Trophoblast cell (in vitro differentiated cells and primary cell): ENCODE measurements around the gene ZFYVE1.
"Not testable (repeated sequence)": the region's sequence is repeated elsewhere in the genome, so short reads cannot be mapped to it uniquely, and the experiment has no call there.

Experiments
- DNase-seq, 2 donors: peaks; one replicate each; pipeline ENCODE4 v3.0.0-alpha.2; 2016
- H2AFZ ChIP-seq: 2 replicates; pipeline ENCODE4 v1.6.1; 2013; ENCODE audit warnings: low read length, moderate library complexity, mild to moderate bottlenecking; ENCODE audit not compliant: insufficient read depth, poor library complexity
- H2AK5ac ChIP-seq: 2 replicates; pipeline ENCODE4 v1.6.1; 2013; ENCODE audit warnings: mild to moderate bottlenecking, low read length
- H2BK120ac ChIP-seq: 2 replicates; pipeline ENCODE4 v1.6.1; 2013; ENCODE audit warnings: low read length, mild to moderate bottlenecking, moderate library complexity; ENCODE audit not compliant: insufficient read depth, poor library complexity
- H2BK12ac ChIP-seq: 2 replicates; pipeline ENCODE4 v1.6.1; 2013; ENCODE audit warnings: mild to moderate bottlenecking, low read length, moderate library complexity
- H2BK5ac ChIP-seq: 2 replicates; pipeline ENCODE4 v1.6.1; 2013; ENCODE audit warnings: low read length, low read depth, moderate library complexity, mild to moderate bottlenecking; ENCODE audit not compliant: poor library complexity
- H3K14ac ChIP-seq: 2 replicates; pipeline ENCODE4 v1.6.1; 2013; ENCODE audit warnings: mild to moderate bottlenecking, low read length
- H3K18ac ChIP-seq: 2 replicates; pipeline ENCODE4 v1.6.1; 2013; ENCODE audit warnings: mild to moderate bottlenecking, low read length
- H3K23ac ChIP-seq: 2 replicates; pipeline ENCODE4 v1.6.1; 2013; ENCODE audit warnings: low read length
- H3K27ac ChIP-seq: 2 replicates; pipeline ENCODE4 v1.5.1; 2013; ENCODE audit warnings: low read depth, mild to moderate bottlenecking, inconsistent platforms, low read length, moderate library complexity
- H3K27me3 ChIP-seq: 2 replicates; pipeline ENCODE4 v1.6.1; 2013; ENCODE audit warnings: inconsistent platforms, mild to moderate bottlenecking, low read length, moderate library complexity; ENCODE audit not compliant: insufficient read depth
- H3K36me3 ChIP-seq, 2 experiments: 1 replicate in 1 of 2; 2 replicates in 1 of 2; pipeline ENCODE4 v1.6.1; 2013; ENCODE audit warnings: low read length in 2 of 2, mild to moderate bottlenecking in 2 of 2, moderate library complexity in 1 of 2; ENCODE audit not compliant: insufficient read depth in 2 of 2, control insufficient read depth in 1 of 2
- H3K4ac ChIP-seq: 2 replicates; pipeline ENCODE4 v1.6.1; 2013; ENCODE audit warnings: low read depth, mild to moderate bottlenecking, low read length, moderate library complexity
- H3K4me1 ChIP-seq, 2 experiments: 1 replicate in 1 of 2; 2 replicates in 1 of 2; pipeline ENCODE4 v1.6.1; 2013; ENCODE audit warnings: low read length in 2 of 2, mild to moderate bottlenecking in 2 of 2, moderate library complexity in 1 of 2; ENCODE audit not compliant: insufficient read depth in 2 of 2, control insufficient read depth in 1 of 2
- H3K4me2 ChIP-seq: 2 replicates; pipeline ENCODE4 v1.6.1; 2013; ENCODE audit warnings: inconsistent platforms, mild to moderate bottlenecking, low read length, moderate library complexity
- H3K4me3 ChIP-seq: 2 replicates; pipeline ENCODE4 v1.5.1; 2013; ENCODE audit warnings: mild to moderate bottlenecking, low read depth, low read length, inconsistent platforms
- H3K79me1 ChIP-seq: one replicate; pipeline ENCODE4 v1.6.1; 2013; ENCODE audit warnings: low read length
- H3K79me2 ChIP-seq: 2 replicates; pipeline ENCODE4 v1.6.1; 2013; ENCODE audit warnings: low read length, mild to moderate bottlenecking; ENCODE audit not compliant: control insufficient read depth, insufficient read depth, poor library complexity
- H3K9ac ChIP-seq: 2 replicates; pipeline ENCODE4 v1.6.1; 2013; ENCODE audit warnings: mild to moderate bottlenecking, low read length
- H3K9me3 ChIP-seq: 2 replicates; pipeline ENCODE4 v1.6.1; 2013; ENCODE audit warnings: low read depth, mild to moderate bottlenecking, control low read depth, inconsistent platforms, low read length; ENCODE audit not compliant: insufficient read depth
- H4K12ac ChIP-seq: 2 replicates; pipeline ENCODE4 v1.6.1; 2013; ENCODE audit warnings: low read depth, mild to moderate bottlenecking, low read length, moderate library complexity
- H4K8ac ChIP-seq: 2 replicates; pipeline ENCODE4 v1.6.1; 2013; ENCODE audit warnings: low read depth, mild to moderate bottlenecking, low read length, moderate library complexity
- H4K91ac ChIP-seq: one replicate; pipeline ENCODE4 v1.6.1; 2013; ENCODE audit warnings: low read depth, mild to moderate bottlenecking, low read length, moderate library complexity
- WGBS: extraction: QIAGEN DNeasy Blood & Tissue Kit; methylation state at CpG from one replicate; pipeline ENCODE4 v1.1.7; 2013; ENCODE audit warnings: missing lambda C conversion rate; ENCODE audit not compliant: insufficient read length, insufficient coverage; ENCODE audit errors: extremely low coverage; 5-methylcytosine and 5-hydroxymethylcytosine counted together

ZFYVE1 gene

GRCh38 chr14:73025544-73025943 lies 1.4 kb downstream of the ZFYVE1 start:
- Histone ChIP-seq H2BK12ac (no peak overlapping the region), H3K9me3 (no peaks in the 10 kb centered on the region), H3K18ac (no peak overlapping the region), H3K27ac (no peak overlapping the region), H3K9ac (no peak overlapping the region), H3K36me3 (peaks cover 8 to 16% of the 10 kb centered on the region in 2 experiments), H3K79me2 (no peaks in the 10 kb centered on the region), H2BK5ac (no peak overlapping the region), H3K4me3 (no peak overlapping the region), H3K4ac (no peak overlapping the region), H4K8ac (no peak overlapping the region), H4K12ac (no peak overlapping the region), H4K91ac (no peak overlapping the region), H3K27me3 (no peaks in the 10 kb centered on the region), H3K79me1 (no peaks in the 10 kb centered on the region), H3K4me2 (no peak overlapping the region), H3K4me1 (peaks cover 0 to 3% of the 10 kb centered on the region in 2 experiments), H2AFZ (no peak overlapping the region), H3K14ac (no peak overlapping the region), H2AK5ac (no peak overlapping the region), H2BK120ac (no peak overlapping the region), H3K23ac (no peak overlapping the region)
- no CpG with 5 or more reads among the region's 3 CpGs for WGBS
- DNase-seq = peak in 1 of 2 donors; percentile 23

- H3K23ac ChIP-seq = no peak overlapping the region
- no peak overlapping the region for H2AFZ ChIP-seq
- H3K14ac ChIP-seq = no peak overlapping the region
- no peak overlapping the region for H2BK120ac ChIP-seq
- no peak overlapping the region for H3K27ac ChIP-seq
- H4K8ac ChIP-seq = no peak overlapping the region
- H3K79me1 ChIP-seq = no peaks in the 10 kb centered on the region
- no CpG with 5 or more reads among the region's 4 CpGs for WGBS
- H4K91ac ChIP-seq = no peak overlapping the region
- no peak for DNase-seq
- H3K36me3 ChIP-seq = peaks cover 12 to 24% of the 10 kb centered on the region in 2 experiments
- H3K4ac ChIP-seq = no peak overlapping the region
- peaks cover 0 to 3% of the 10 kb centered on the region in 2 experiments for H3K4me1 ChIP-seq
- no peak overlapping the region for H2BK5ac ChIP-seq
- H3K4me3 ChIP-seq = no peak overlapping the region
- H4K12ac ChIP-seq = no peak overlapping the region
- no peaks in the 10 kb centered on the region for H3K79me2 ChIP-seq
- H2BK12ac ChIP-seq = no peak overlapping the region
- no peak overlapping the region for H3K4me2 ChIP-seq
- H3K18ac ChIP-seq = no peak overlapping the region
- H3K9ac ChIP-seq = no peak overlapping the region
- H2AK5ac ChIP-seq = no peak overlapping the region
- no peaks in the 10 kb centered on the region for H3K9me3 ChIP-seq
- H3K27me3 ChIP-seq = no peaks in the 10 kb centered on the region
These were observed 4.9 kb downstream of the ZFYVE1 start for GRCh38 chr14:73022051-73022450.

GRCh38 chr14:73016011-73016410 lies 10.9 kb downstream of the ZFYVE1 start:
- peaks cover 11 to 12% of the 10 kb centered on the region in 2 experiments for H3K36me3 ChIP-seq
- H2BK5ac ChIP-seq, H2BK12ac ChIP-seq, H4K8ac ChIP-seq, H3K9ac ChIP-seq, H3K9me3 ChIP-seq, H3K23ac ChIP-seq, H4K12ac ChIP-seq, H3K14ac ChIP-seq, H3K4me1 ChIP-seq, H2AFZ ChIP-seq, H2BK120ac ChIP-seq, H2AK5ac ChIP-seq, H3K27me3 ChIP-seq, H3K4me2 ChIP-seq, H3K4ac ChIP-seq, H3K18ac ChIP-seq, H3K4me3 ChIP-seq, H3K27ac ChIP-seq, H3K79me2 ChIP-seq, DNase-seq, H3K79me1 ChIP-seq, H4K91ac ChIP-seq: not testable (repeated sequence)
- WGBS = no CpG with 5 or more reads among the region's 10 CpGs

- peak; percentile 41 to 62 for DNase-seq
- not testable (repeated sequence) for H3K9me3 ChIP-seq, H3K4me1 ChIP-seq, H4K91ac ChIP-seq, H3K4ac ChIP-seq, H3K4me3 ChIP-seq, H4K12ac ChIP-seq, H3K27me3 ChIP-seq, H4K8ac ChIP-seq, H2AK5ac ChIP-seq, H3K79me1 ChIP-seq, H3K18ac ChIP-seq, H2BK5ac ChIP-seq, H3K9ac ChIP-seq, H3K79me2 ChIP-seq, H2AFZ ChIP-seq, H3K14ac ChIP-seq, H3K4me2 ChIP-seq, H3K27ac ChIP-seq, H2BK12ac ChIP-seq, H3K23ac ChIP-seq, H2BK120ac ChIP-seq
- no CpG with 5 or more reads among the region's 14 CpGs for WGBS
- H3K36me3 ChIP-seq = peaks cover 8 to 11% of the 10 kb centered on the region in 2 experiments
These were observed 11.4 kb downstream of the ZFYVE1 start for GRCh38 chr14:73015552-73015951.
